Fibroblast of gingiva (primary cell): Measurements from ENCODE around the gene RFC2.
A peak's percentile ranks its signal among the peaks of the same experiment; 100 is the strongest.

ENCODE experiments used
- DNase-seq: peaks from one replicate; pipeline ENCODE4 v3.0.0-alpha.2; 2011; ENCODE audit warnings: low read depth

Gene RFC2

DNA sequence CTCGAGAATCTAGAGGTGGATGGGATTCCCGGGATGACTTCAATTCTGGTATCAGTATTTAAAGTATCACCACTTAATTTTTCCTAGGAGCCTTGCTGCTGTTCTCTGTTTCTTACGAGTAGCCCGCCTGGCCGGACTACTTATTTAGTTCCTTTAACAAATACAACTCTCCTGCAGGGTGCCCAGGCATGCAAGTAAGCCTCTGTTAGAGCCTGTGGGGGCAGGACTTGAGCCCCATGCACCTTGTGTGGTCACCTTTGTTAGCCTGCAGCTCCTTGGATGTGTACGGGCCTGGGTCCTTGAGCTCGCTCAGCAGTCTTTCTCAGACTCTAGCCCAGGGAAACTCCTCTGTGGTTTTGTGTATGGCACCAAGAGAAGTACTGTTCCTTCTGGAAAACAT lies 63.9 kb downstream of the RFC2 start:
- DNase-seq: no peak

- DNase-seq: peak; percentile 51
Measured at GRCh38 chr7:74187915-74188675, 66.1 kb downstream of the RFC2 start.

- no peak for DNase-seq
Measured at GRCh38 chr7:74185636-74186035, 68.6 kb downstream of the RFC2 start.

DNA sequence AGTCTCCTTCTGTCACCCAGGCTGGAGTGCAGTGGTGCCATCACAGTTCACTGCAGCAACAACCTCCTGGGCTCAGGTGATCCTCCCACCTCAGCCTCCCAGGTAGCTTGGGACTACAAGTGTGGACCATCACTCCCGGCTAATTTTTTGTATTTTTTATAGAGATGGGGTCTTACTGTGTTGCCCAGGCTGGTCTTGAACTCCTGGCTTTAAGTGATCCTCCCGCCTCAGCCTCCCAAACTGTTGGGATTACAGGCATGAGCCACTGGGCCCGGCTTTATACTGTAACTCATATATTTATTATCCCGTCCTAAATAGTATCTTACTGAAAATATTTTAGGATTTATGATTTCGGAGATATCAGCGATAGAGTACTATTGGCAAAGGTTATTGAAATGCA lies 69.2 kb downstream of the RFC2 start:
- DNase-seq: no peak

- no peak for DNase-seq
Measured at GRCh38 chr7:74183653-74184450, 70.3 kb downstream of the RFC2 start.

GRCh38 chr7:74183142-74183541 lies 71.1 kb downstream of the RFC2 start:
- no peak for DNase-seq

- DNase-seq: no peak
Measured at GRCh38 chr7:74182453-74183090, 71.6 kb downstream of the RFC2 start.

GRCh38 chr7:74181821-74182220 lies 72.4 kb downstream of the RFC2 start:
- DNase-seq: no peak
